Fibroblast of lung (primary cell): ENCODE results near the gene MCM6.

Source experiments
- CTCF ChIP-seq, 2 donors: IDR thresholded peaks in 1 of 2; conservative IDR thresholded peaks in 1 of 2; 1 replicate in 1 of 2; 2 replicates in 1 of 2; pipeline ENCODE4 v1.5.1; 2011 to 2012; ENCODE audit warnings: low read length in 2 of 2, control low read depth in 1 of 2, inconsistent platforms in 1 of 2, low read depth in 1 of 2, mild to moderate bottlenecking in 1 of 2
- EZH2 ChIP-seq: IDR thresholded peaks from 2 replicates; pipeline ENCODE4 v1.5.1; 2012; ENCODE audit warnings: low read length, control low read depth, mild to moderate bottlenecking; ENCODE audit errors: missing control alignments

DNA sequence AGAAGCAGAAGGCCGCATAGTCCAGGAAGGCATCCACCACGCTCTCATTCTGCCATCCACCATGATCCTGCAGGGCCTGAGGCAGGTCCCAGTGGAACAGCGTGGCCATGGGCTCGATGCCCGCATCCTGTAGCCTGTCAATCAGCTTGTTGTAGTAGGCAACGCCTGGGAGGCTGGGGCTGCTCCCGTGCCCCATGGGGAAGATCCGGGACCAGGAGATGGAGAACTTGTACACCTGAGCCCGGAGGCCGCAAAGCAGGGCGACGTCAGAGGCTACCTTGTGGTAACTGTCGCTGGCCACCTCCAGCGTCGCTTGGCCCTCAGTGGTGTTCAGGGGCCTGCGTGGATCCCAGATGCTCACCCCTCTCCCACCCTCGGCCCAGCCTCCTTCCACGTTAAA lies 58.8 kb downstream of the MCM6 start:
- TF ChIP-seq CTCF (conservative IDR thresholded peaks at IDR 0.05 in 1 of 2, IDR thresholded peaks at IDR 0.05 in 1 of 2; ENCODE audit: low read depth in 1 of 2, low read length in 2 of 2) (no peak), EZH2 (no peak)
